Measurements from ENCODE around the gene NDUFS8.
A peak's percentile ranks its signal among the peaks of the same experiment; 100 is the strongest.
"Not testable (repeated sequence)": the region's sequence is repeated elsewhere in the genome, so short reads cannot be mapped to it uniquely, and the experiment has no call there.

The NDUFS8 gene

DNA sequence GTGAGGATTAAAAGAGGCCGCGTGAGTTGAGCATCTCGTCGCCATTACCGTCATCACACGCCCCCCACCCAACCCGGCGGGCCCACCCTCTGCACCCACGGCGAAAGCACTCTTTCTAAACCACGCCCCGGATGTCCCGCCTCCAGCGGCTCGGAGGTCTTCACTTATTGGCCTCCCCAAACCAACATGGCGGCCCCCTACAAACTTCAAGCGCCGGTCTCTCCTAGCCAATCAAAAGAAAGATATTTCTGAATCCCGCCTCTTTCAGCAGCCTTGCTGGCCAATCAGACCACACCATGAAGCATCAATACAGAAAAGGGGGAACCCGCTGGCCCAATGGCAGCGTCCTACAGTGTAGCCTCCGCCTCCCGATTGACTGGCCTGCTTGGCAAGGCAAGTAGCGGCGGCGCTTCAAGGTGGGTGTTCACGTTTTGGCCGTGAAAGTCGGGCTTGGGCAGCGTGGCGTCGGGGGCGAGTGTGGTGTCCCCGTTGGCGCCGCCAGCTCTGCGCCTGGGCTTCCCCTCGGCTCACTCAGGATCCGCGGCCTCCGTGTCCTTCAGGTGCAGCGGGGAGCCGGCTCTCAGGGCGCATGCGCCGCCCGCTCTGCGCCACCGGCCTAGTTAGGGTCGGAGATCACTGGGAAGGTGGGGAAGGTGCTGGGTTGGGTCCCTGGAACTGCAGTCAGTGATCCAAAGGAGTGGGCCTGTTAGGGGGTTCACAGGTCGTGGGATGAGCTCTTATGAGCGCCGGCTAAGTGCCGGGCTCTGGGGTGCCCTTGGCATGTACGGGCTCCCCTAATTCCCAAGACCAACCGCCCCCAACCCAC lies at the start of gene NDUFS8:
NDUFS8 (plus strand) TSS at position 364 of the 826 bp plus-strand sequence. CDS start 1,471 bp downstream, outside the sequence.
- DNase-seq (ENCODE audit: low read depth) = peak; percentile 99

DNA sequence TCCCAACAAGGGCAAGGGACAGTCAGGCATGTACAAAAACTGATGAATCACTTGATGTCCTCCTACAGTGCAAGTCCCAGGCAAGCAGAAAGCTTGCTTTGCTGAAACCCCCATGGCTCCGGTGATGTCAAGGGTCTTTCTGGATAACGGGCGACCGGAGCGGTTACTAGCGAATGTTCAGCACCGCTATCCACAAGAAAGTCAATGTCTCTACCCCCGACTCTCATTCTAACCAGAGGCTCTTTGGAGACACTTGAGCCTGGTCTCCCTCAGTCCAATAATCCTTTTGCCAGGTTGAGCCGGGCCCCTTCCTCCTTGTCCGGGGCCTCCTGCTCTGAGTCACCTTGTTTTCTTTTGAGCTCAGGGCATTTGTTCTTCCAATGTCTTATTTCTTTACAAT lies 49.3 kb upstream of the NDUFS8 start:
- not testable (repeated sequence) for DNase-seq (ENCODE audit: low read depth)

DNA sequence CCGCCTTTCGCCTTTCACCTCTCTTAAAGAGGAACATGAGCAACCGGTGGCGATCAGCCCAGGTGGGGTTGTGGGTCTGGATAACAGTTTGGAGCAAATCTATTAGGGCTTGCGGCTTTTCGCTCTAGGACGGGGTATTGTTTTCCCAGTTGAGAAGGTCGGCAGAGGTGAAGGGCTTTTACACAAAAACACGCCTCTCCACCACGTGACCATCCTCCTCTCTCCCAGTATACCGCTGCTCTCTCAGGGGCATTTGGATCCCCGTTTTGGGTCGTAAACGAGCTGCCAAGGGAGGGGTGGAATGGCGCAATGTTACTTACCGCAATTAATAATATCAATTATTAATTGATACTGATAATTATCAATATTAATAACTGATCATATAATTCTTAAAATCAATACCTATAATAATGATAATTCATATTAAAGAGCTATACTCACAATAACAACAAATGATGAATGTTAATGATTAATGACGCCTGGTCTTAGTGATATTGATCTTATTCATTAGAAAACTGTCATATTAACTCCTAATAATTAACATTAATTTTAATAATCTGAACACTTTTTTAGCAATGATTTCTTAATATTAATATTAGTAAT lies 48.1 kb upstream of the NDUFS8 start:
- DNase-seq (ENCODE audit: low read depth) = not testable (repeated sequence)

DNA sequence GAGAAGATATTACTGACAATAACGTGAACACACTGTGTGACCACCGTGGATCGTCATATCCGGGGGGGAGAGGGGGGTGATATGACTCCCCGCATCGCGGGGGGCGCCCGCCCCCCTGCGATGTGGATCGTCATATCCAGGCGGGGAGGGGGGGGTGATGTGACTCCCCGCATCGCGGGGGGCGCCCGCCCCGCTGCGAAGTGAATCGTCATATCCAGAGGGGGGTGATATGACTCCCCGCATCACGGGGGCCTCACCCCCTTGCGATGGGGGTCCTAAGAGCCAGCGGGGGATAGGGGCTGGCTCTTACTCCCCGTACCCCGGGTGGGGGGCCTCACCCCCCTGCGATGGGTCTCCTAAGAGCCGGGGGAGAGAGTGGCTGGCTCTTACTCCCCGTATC lies 46.5 kb upstream of the NDUFS8 start:
- DNase-seq (ENCODE audit: low read depth) = no peak

DNA sequence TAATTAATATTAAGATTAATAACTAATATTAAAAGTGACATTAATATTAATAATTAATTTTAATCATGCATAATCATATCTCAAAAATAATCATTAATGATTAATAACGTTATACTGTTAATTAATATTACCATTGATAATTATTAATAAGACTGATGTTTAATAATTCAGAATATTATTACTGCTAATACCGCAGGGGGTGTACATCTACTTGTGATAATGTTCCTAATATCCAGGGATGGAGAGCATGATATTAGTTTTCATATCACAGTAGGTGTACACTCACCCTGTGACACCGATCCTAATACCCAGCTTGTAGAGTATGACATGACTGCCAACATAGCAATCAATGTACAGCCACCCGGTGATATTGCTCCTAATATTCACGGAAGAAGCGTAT lies 45.2 kb upstream of the NDUFS8 start:
- DNase-seq (ENCODE audit: low read depth) = not testable (repeated sequence)

DNA sequence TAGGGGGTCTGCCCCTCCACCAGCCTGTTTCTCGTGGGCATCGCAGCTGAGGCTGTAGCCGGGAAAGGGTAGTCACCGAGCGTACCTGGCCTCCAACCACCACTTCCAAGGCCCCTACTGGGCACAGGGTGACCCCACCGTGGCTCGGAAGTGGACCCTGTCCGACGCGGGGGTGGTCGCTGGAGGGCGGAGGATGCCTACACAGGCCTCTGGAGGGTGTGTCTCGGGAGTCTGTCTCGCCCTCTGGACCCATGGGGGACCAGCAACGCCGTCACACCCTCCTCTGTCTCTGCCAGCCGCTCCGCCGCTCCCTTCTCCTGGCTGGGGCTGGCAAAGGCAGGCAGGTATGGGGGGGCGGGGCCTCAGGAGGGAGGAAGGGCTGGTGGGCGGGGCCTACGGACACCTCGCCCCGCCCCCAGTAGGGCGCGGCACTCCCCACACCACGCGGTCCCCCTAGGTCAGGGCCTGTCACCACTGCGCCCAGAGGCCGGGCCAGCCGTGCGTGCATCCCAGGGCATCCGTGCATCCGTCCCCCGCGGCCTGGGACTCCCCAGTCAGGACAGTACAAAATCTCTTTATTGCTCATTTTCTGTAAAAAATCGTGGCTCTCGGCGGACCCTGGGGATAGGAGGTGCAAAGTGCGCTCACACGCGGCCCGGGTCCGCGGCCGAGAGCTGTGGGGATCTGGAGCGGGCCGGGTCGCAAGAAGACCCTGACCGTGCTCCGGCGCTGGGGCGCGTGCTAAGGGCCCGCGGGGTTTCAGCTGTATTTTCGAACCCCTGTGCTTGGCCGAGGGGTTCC lies 39.7 kb upstream of the NDUFS8 start:
- DNase-seq (ENCODE audit: low read depth) = not testable (repeated sequence)

DNA sequence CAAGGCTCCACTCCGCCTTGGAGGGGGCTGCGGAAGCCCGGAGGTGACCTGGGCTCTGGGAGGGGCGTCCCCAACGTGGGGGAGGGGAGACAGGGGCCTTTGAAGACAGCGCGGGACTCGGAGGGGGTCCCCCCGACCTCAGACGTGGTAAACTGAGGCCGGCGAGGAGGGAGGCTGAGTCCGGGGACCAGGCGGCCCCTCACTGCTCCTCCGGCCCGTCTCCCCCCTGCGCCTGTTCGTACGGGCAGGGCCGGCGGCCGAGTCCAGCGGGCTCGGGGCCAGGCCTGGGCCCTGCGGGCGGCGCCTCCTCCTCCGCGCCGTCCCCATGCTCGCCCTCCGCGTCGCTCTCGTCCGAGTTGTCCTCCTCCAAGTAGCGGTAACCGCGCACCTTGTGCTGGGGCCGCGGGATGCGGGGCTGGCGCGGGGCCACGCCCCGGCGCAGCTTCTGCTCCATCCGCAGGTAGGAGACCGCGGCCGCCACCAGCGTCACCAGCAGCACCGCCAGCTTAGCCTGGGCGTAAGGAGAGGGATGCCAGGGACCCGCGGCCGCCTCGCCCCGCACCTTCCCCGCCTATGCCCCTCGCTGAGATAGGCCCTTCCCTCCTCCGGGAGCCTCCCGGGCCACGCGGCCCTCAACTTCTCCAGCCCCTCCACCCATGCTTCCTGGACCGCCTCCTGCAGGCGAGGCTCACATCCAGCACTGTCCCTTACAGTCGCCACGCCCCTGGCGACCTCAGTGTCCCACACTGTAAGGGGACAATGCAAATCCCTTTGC lies 38.9 kb upstream of the NDUFS8 start:
- not testable (repeated sequence) for DNase-seq (ENCODE audit: low read depth)

DNA sequence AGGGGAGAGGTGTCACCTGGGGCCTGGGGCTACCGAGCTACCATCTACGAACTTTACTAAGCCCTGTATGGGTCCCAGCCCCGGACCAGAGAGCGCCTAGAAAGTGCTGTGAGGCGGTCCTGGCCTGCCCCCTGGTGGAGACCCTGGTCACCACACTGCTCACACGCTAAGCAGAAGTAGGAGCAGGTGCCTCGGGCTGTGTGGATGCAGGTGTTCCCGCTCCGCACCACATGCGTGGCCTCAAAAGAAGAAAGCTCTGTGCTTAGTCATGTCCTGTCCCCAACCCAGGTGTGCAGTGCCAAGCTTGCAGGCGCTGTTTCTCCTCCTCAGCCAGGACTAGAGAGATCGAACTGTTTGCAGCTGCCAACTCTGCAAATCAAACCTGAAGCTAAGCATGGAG lies 36.7 kb upstream of the NDUFS8 start:
- not testable (repeated sequence) for DNase-seq (ENCODE audit: low read depth)

DNA sequence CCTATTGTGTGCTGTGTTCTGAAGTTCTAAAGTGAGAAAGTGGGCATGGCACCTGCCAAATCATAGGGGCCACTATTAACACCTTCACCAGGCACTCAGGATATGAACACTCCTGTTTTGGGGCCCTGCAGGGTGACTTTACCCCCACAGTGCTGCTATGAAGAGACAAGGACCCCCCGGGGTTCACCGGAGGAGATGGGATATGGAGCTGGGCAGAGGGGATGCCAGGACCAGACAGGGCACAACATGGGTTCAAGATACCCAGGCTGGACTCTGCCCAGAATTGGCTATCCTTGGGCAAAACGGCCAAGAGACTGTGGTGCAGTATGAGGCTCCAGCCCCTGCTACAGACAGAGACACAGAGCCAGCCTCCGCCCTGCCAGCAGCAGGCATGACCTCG lies 36.1 kb upstream of the NDUFS8 start:
- not testable (repeated sequence) for DNase-seq (ENCODE audit: low read depth)

DNA sequence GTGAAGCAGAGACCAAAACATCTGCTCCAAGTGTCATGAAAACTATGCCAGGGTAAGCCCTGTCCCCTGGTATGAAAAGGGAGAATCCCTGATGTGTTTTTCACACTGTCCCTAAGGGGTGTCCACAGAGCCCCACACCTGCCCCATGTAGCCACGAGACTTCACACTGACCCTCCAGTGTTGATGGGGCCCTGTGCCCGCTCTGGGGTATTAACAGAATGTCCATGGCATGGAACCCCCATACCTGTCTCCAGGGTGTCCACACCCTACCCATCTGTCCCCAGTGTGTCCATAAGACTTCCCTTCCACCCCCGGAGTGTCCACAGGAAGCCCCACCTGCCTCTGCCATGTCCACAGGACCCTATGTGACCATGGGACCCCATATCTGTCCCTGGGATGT lies 35.4 kb upstream of the NDUFS8 start:
- DNase-seq (ENCODE audit: low read depth) = not testable (repeated sequence)

DNA sequence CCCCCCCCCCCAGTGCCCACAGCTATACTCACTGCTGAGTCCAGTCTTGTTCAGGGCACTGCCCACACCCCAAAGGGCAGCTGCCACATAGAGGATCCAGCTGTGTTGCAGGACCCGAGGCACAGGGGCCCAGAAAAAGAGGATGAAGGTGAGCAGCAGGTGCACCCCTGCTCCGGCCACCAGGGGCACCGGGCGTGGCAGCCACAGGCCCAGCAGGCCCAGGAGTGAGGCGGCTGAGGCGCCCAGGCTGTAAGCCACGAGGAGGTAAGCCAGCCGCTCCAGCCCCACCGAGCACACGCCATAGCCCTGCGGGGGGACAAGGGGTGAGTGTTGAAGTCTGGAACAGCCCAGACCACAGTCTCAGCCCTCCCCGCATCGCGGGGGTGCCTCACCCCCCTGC lies 34.9 kb upstream of the NDUFS8 start:
- DNase-seq (ENCODE audit: low read depth) = not testable (repeated sequence)

DNA sequence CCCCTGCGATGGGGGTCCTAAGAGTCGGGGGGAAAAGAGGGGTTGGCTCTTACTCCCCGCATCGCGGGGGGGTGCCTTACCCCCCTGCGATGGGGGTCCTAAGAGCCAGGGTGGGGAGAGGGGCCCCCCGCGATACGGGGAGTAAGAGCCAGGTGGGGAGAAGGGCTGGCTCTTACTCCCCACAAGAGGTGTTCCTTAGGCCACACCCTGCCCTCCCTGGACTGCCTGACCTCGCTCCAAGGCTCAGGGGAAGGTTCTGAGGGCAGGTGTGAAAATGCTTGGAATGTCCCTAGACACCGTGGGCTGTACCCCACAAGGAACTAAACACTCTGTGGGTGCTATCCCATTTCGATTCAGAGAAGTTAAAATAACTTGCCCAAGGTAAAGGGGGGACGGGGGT lies 34.4 kb upstream of the NDUFS8 start:
- DNase-seq (ENCODE audit: low read depth) = no peak

DNA sequence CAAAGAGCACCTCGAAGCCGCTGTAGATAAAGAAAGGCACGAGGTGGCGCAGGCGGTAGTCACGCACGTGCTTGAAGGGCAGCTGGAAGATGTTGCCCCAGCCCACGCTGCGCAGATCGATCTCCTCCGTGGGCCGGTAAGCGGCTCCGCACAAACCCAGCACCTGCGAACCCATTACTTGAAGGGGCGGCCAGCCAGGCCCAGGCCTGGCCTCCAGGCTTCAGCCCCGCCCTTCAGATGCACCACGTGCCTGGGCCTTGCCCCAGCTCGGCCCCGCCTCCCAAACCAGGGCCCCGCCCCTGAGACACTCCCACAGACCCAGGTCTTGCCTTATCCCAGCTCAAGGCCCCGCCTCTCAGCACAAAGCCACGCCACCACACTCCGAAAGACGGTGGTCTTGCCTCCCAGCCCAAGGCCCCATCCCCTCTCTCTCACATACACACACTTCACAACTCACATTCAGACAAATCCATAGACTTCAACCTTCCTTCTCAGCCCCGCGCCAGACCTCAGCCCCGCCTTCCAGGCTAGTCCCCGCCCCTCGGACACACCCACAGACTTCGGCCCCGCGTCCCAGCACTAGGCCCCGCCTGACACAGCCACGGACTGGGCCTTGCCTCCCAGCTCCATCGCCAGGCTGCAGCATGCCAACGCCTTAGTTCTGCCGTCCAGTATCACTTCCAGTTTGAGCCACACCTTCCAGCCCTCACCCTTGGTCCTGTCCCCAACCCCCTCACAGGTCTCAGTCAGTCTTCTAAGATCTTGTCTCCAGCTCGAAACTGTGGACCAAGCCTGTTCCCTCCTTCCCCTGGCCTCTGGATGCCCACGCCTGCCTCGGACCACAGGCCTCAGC lies 33.6 kb upstream of the NDUFS8 start:
- DNase-seq (ENCODE audit: low read depth) = peak; percentile 40

DNA sequence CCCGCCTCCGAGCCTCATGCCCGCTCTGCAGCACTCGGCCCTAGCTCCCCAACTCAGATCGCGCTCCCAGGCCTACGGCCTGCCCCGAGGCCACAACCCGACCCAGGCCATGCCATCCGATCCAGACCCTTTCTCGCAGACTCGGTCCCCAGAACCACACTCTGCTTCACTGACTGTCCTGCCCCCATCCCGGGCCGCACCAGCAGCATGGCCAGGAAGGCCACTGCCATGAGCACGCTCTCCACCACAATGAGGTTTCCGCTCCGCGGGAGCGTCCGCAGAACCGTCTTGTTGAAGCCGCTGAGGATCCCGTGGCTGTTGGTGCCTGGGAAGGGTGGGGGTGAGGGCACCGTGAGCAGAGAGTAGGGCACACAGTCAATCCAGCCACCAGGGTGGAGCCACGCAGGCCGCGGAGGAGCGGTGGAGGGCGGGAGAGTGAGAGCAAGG lies 33.0 kb upstream of the NDUFS8 start:
- no peak for DNase-seq (ENCODE audit: low read depth)

DNA sequence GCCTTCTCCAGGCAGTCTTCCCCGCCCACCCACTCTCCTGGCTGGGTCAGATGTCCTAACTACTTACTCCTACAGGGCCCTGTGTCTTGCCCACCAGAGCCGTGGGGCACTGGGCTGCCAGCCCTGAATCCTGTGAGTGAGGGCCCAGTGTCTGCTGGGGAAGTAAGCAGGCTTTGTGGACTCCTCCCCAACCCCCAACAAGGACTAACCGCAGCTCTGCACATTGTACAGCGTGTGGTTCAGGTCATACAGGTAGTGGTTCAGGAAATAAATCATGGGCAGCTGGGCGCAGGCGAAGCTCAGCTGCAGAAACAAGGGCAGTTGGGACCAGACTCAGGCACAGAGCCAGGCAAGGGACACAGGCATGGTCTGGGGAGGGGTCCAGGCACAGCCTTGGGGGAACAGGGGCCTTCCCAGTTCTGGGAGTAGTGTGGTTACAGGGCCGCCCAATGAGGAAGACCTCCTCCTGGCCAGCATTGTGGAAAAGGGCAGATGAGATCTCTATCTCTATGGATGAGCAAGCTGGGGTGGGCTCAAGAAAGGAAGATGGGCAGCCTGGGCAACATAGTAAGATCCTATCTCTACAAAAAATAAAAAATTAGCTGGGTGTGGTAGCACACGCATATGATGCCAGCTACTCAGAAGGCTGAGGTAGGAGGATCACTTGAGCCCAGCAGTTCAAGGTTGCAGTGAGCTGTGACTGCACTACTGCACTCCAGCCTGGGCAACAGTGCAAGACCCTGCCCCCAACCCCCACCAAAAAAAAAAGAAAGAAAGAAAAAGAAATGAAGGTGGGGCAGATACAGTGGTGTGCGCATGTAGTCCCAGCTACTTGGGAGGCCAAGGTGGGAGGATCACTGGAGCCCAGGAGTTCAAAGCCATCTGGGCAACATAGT lies 32.1 kb upstream of the NDUFS8 start:
- no peak for DNase-seq (ENCODE audit: low read depth)

DNA sequence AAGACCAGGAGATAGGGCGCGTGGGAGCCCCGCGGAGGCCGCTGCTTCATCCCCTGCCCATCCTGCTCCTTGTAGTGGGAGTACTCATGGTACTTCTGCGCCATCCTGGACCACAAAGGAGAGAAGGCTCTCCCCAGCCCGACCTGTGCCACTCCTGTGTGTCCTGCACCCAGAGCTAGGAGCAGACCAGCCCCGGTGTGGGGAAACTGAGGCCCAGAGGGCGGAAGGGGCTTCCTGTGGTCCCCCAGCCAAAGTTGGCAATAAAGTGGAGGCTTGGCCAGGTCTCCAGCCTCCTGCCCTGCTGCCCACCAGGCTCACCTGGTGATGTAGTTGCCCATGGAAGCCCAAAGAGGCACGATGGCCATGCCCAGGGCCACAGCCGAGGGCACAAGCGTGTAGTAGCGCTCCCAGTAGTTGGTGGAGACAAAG lies 31.3 kb upstream of the NDUFS8 start:
- no peak for DNase-seq (ENCODE audit: low read depth)

DNA sequence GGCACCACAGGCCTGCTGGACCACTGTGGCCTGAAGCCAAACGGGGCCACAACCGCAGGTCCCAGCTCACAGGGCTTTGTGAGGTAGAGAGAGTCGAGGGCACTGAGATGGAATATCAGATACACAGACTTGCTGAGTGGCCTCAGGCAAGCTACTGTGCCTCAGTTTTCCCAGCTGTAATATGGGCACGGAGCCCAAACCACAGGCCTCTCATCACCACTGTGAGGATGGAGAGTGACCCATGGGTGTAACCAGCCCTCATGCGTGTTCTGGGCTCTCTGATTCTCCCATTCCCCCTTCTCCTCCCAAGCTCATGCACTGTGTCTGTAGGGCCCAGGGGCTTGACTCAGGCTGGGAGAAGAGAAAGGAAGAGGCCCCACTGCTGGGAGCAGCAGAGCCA lies 30.8 kb upstream of the NDUFS8 start:
- no peak for DNase-seq (ENCODE audit: low read depth)

DNA sequence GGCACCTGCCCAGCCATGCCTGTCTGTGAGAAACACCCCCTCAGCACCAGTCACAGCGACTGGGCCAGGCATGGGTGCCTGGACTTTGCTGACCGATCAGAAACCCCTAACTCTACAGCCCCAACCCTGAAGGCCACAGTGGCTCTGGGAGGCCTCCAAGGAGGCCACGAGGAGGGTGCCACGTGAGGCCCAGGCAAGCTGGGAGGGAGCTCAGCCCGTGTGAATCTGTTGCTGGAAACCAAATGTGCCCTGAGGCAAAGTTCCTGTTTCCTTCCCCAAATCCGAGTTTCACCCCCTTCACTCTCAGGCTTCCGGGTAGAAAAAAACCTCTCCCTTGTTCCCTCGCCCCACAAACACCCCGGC lies 27.9 kb upstream of the NDUFS8 start:
- DNase-seq (ENCODE audit: low read depth) = no peak

DNA sequence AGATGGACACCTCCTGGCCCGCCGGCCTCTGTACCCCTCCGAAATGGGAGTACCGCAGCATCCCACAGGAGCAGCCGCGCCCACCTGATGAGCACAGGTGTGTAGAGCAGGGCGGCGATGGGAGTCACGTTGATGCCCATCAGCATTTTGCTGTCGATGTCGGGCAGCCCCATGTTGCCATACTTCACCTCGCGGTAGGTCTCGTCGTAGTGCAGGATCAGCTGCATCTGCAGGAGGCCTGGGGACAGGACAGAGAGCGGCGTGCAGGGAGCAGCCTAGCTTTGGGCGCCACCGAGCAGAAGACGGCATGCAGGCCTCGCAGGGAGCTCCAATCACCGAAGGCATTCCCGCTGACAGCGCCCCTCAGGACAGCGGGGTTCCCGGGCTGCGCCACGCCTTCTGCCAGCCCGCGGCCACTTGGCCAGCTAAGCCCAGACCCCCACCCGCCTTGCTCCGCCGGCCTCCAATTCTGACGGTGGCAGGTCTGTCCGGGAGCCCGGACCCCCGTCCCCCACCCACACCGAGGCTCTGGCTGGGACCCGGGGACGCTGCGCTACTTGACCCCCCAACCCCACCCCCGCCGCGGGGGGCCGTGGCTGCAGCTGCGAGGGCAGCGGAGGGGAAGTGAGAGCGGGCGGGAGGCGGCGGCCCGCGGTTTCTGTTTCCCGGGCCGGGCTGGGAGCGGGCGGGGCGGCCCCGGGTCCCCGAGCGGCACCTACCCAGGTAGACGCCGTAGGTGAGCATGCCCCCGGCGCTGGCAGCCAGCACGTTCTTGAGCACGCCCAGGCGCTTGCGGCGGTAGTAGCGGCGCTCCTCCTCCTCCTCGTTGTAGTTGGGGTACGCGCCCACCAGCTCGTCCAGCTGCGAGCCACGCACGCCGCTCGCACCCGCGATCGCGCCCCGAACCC lies 27.3 kb upstream of the NDUFS8 start:
- DNase-seq (ENCODE audit: low read depth) = no peak
